GM12873 (cell line): ENCODE data around the gene CAPN8.
A peak's percentile ranks its signal among the peaks of the same experiment; 100 is the strongest.

Source experiments
- CTCF ChIP-seq: IDR thresholded peaks from 2 replicates; pipeline ENCODE4 v1.5.1; 2012; ENCODE audit warnings: low read depth, mild to moderate bottlenecking, moderate library complexity, low read length, control low read depth; ENCODE audit not compliant: insufficient read depth; ENCODE audit errors: missing control alignments

Gene CAPN8

GRCh38 chr1:223535319-223535718 is 130.2 kb downstream of the CAPN8 start:
- no peak for TF ChIP-seq CTCF

DNA sequence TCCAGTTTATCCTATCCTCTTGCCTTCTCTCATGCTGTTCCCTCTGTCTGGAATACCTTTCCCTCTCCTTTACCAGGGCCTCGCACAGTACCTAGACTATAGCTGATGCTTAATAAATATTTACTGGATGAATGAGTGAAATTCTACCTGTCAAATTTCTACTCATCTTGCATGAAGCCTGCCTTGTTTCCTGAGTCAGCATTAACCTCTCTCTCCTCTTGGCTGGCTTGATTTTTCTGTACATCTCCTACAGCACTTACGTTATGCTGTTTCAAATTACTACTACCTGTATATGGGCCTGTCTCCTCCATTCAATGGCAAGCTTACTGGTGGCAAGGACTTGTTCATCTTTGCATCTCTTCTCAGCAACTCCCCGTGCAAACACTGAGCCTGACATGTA is 130.8 kb downstream of the CAPN8 start:
- no peak for TF ChIP-seq CTCF

DNA sequence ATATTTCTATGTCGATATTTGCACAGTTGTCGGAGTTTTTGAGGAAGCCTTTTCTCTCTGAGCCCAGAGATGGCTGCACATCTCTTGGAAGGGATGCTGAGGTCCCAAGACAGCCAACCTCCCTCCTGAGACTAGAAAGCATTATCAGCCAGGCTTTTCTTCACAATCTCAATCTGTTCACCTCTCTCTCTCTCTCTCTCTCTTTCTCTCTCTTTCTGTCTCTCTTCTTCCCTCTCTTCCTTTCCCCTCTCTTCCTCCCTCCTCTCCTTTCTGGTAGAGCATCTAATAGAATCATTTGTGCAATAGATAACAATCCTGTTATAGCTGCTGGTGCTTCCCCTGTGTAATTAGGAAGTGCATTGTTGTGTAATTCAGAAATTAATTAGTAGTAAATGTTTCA is 131.8 kb downstream of the CAPN8 start:
- no peak for TF ChIP-seq CTCF

DNA sequence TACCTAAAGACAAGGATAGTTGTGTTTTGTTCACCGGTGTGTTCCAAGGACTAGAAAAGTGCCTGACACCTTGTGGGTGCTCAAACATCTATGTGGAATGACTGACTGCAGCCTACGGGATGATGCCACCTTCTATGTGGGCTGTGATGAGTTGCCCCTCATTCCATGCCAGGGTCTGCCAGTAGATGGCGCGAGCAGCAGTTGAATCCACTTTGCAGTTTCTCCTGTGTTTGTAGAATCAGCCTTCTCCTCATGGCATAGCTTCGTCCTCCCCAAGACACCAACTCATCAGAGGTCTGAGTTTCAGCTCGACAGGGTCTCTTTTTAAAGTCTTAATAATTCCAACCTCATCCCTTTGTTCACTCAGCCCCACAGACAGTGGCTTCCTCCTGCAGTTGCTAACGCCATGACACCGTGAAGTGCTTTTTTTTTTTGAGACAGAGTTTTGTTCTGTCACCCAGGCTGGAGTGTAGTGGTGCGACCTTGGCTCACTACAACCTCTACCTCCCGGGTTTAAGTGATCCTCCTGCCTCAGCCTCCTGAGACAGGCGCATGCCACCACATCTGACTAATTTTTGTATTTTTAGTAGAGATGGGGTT is 133.7 kb downstream of the CAPN8 start:
- TF ChIP-seq CTCF, result peak; percentile 95

DNA sequence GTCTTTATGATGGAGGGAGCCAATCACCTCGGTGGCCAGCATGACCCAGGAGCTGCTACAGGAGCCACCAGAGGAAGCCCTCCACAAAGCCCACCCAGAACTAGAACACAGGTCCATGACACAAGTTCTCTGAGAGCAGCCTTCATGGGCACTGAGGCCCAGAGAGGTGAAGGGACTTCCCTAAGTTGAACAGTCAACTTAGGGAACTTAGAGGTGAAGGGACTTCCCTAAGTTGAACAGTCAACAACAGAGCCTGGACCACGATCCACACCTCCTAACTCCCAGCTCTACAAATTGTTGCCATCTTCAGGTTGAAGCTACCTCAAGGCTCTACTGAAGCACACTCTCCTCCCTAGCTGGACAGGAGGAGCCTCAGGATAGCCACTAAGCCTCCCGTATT is 139.5 kb downstream of the CAPN8 start:
- TF ChIP-seq CTCF, result no peak

GRCh38 chr1:223525546-223525945 is 140.0 kb downstream of the CAPN8 start:
- no peak for TF ChIP-seq CTCF

GRCh38 chr1:223524930-223525451 is 140.5 kb downstream of the CAPN8 start:
- no peak for TF ChIP-seq CTCF
